ENCODE measurements around the gene ARL4C. TPM values are rescaled to one million over a fixed set of nuclear protein-coding genes. Genes with fewer than 3 reads are reported as not detected.

ARL4C gene
- total and polyA plus RNA-seq, 4 donors = 6.1 to 16.2 (median 10.9) TPM

DNA sequence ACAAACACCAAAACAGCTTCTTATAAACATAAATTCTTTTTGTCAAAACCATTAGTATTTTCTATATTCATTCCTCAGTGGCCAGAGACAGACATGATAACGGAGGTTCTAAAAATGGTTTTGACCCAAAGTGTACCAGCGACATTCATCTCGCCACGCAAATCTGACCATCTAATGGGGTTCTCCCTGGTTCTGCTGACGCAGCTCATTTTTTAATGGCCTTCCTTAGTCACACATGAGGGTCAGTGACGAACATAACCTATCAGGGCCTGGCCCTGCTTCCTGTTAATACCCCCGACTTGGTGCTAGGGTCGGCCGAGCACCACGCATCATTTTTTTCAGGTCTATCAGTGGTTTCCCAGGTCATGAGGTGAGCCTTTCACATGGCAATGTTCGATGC lies 45.9 kb upstream of the ARL4C start:
- Histone ChIP-seq H3K36me3 (ENCODE audit: control insufficient read depth in 4 of 4, insufficient read depth in 4 of 4, low read length in 4 of 4) (no peaks in the 10 kb centered on the region), H3K4me1 (ENCODE audit: control insufficient read depth in 5 of 5, insufficient read depth in 5 of 5, low read length in 5 of 5) (no peaks in the 10 kb centered on the region), H3K4me3 (no peak overlapping the region), H3K27ac (ENCODE audit: low read depth in 1 of 2, low read length in 1 of 2) (no peak overlapping the region), H3K27me3 (ENCODE audit: control insufficient read depth in 3 of 3, insufficient read depth in 3 of 3, low read length in 2 of 3) (no peaks in the 10 kb centered on the region), H3K9me3 (ENCODE audit: control insufficient read depth in 4 of 4, insufficient read depth in 3 of 4, low read length in 3 of 4) (peaks cover 0 to 10% (median 2%) of the 10 kb centered on the region in 4 donors), H3K9ac (ENCODE audit: insufficient read depth in 1 of 2, low read length in 2 of 2) (no peak overlapping the region)
- DNase-seq = no peak
- TF ChIP-seq CTCF (IDR thresholded peaks at IDR 0.05; ENCODE audit: control extremely low read depth, extremely low read depth) = no peak
- ATAC-seq (ENCODE audit: insufficient read depth, low FRiP score) = no peak
- whole genome bisulfite sequencing, 2 donors = 82 to 83% methylated on average over 11 of the region's 11 CpGs

DNA sequence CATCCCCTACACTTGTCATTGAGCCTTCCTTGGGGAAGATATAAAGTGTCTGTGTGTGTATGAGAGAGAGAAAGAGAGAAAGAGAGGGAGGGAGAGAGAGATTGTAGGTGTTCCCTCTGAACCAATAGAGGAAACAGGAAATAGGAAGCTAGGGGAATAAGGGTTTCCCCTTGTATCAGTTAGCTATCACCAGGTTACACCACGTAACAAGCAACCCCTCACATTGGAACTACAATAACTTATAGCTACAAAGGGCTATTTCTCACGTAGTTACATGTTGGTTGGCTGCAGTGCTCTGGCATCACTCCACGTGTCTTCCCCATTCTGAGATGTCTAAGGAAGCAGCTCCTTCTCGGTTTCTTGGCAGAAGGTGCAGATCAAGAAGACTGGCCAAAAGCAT lies 41.0 kb upstream of the ARL4C start:
- no peak for DNase-seq
- H3K9ac ChIP-seq (ENCODE audit: insufficient read depth in 1 of 2, low read length in 2 of 2) = no peak overlapping the region
- no peak overlapping the region for H3K4me3 ChIP-seq
- H3K27me3 ChIP-seq (ENCODE audit: control insufficient read depth in 3 of 3, insufficient read depth in 3 of 3, low read length in 2 of 3) = no peaks in the 10 kb centered on the region
- 62 to 80% methylated on average over 4 of the region's 4 CpGs for WGBS, 2 donors
- no peaks in the 10 kb centered on the region for H3K36me3 ChIP-seq (ENCODE audit: control insufficient read depth in 4 of 4, insufficient read depth in 4 of 4, low read length in 4 of 4)
- peaks cover 0 to 13% (median 3%) of the 10 kb centered on the region in 4 donors for H3K9me3 ChIP-seq (ENCODE audit: control insufficient read depth in 4 of 4, insufficient read depth in 3 of 4, low read length in 3 of 4)
- no peak for TF ChIP-seq CTCF (IDR thresholded peaks at IDR 0.05; ENCODE audit: control extremely low read depth, extremely low read depth)
- peaks cover 0 to 22% (median 0%) of the 10 kb centered on the region in 5 donors for H3K4me1 ChIP-seq (ENCODE audit: control insufficient read depth in 5 of 5, insufficient read depth in 5 of 5, low read length in 5 of 5)
- ATAC-seq (ENCODE audit: insufficient read depth, low FRiP score) = no peak
- H3K27ac ChIP-seq (ENCODE audit: low read depth in 1 of 2, low read length in 1 of 2) = no peak overlapping the region

DNA sequence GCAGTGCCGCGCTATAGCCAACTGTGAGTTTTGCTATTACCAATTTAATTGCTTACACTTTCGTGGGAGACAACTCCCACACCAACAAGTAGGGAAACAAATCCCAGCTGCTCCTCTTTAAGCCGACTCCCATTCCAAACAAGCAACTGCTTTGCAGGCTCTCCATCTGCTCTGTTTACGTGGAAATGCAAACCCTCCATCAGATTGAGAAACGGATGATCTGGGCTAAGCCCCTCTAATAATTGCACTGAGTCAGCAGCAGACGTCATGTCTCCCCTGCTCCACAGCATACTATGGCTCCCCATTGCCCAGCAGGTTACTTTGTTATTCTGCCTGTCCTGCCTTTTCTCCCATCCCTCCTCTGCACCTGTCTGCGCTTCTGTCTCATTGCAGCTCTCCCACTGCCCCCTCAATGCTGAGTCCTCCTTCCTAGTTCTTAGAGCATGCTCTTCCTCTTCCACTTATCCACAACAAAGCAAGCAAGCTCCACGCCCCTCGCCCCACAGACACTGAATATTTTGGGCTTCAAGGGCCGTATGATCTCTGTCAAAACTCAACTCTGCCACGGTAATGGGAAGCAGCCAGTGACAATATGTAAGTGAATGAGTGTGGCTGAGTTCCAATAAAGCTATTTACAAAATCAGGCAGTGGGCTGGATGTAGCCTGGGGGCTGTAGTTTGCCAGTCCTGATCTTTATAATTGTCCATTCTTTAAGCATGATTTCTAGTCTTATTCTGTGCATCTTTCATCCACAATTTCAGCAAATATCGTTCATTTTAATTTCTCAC lies 39.5 kb upstream of the ARL4C start:
- no peaks in the 10 kb centered on the region for H3K27me3 ChIP-seq (ENCODE audit: control insufficient read depth in 3 of 3, insufficient read depth in 3 of 3, low read length in 2 of 3)
- ATAC-seq (ENCODE audit: insufficient read depth, low FRiP score) (no peak), DNase-seq (peak in 2 of 3 donors; percentile 40 to 64)
- H3K9ac ChIP-seq (ENCODE audit: insufficient read depth in 1 of 2, low read length in 2 of 2) = no peak overlapping the region
- no peaks in the 10 kb centered on the region for H3K36me3 ChIP-seq (ENCODE audit: control insufficient read depth in 4 of 4, insufficient read depth in 4 of 4, low read length in 4 of 4)
- WGBS, 2 donors = 51 to 69% methylated on average over 13 of the region's 13 CpGs
- no peak overlapping the region for H3K27ac ChIP-seq (ENCODE audit: low read depth in 1 of 2, low read length in 1 of 2)
- peaks cover 0 to 22% (median 0%) of the 10 kb centered on the region in 5 donors for H3K4me1 ChIP-seq (ENCODE audit: control insufficient read depth in 5 of 5, insufficient read depth in 5 of 5, low read length in 5 of 5)
- peaks cover 0 to 13% (median 3%) of the 10 kb centered on the region in 4 donors for H3K9me3 ChIP-seq (ENCODE audit: control insufficient read depth in 4 of 4, insufficient read depth in 3 of 4, low read length in 3 of 4)
- TF ChIP-seq CTCF (IDR thresholded peaks at IDR 0.05; ENCODE audit: control extremely low read depth, extremely low read depth) = no peak
- no peak overlapping the region for H3K4me3 ChIP-seq

Measured in lung (tissue), 12 donors.